ENCODE results near the gene KMT5C. TPM values are rescaled to one million over a fixed set of nuclear protein-coding genes. Genes with fewer than 3 reads are reported as not detected.

The KMT5C gene
- 3.9 and 6.2 TPM in 2 replicates for total RNA-seq

DNA sequence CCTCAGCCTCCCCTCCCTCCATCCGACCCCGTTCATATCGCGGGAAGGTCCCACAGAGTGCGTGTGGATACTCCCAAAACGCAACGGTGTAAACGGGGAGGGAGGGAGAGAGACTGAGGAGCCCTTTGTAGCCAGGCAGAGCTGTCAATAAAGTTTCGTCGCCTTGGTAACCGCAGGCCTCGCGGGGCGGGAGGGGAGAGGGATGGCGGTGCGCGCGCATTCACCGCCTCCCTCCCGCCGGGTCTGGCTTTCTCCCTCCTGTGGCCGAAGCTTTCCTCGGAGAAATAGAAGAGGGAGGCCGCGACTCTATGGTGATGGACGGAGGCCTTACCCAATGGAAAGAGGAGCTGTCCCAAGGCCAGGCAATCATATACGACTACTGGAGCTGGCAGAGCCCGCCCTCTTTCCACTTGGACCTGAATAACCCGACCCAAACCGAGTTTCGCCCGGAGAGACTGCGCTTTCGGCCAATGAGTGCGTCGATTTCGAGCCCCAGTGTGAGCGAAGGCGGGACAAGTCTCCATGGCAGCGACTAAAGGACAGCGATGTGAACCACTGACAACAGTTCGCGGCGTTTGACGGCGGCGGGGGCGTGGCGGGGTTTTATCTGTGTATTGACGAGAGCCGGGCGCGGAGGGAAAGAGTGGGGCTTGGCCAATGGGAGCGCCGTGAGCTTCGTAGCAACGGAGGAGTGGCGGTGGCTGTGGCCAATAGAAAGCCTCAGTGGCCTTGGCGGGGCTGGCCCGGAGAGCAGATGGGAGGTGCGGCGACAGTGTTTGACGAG is at the start of gene KMT5C:
TSS of gene KMT5C (plus strand) at position 772 of the 784 bp plus-strand sequence. CDS start 2,061 bp downstream, outside the sequence.

GRCh38 chr19:55325172-55325571 is 14.5 kb upstream of the KMT5C start, which contains the start of gene TMEM150B:
TMEM150B (minus strand) TSS chr19:55325341; CDS start chr19:55321036, 4,305 bp downstream.

DNA sequence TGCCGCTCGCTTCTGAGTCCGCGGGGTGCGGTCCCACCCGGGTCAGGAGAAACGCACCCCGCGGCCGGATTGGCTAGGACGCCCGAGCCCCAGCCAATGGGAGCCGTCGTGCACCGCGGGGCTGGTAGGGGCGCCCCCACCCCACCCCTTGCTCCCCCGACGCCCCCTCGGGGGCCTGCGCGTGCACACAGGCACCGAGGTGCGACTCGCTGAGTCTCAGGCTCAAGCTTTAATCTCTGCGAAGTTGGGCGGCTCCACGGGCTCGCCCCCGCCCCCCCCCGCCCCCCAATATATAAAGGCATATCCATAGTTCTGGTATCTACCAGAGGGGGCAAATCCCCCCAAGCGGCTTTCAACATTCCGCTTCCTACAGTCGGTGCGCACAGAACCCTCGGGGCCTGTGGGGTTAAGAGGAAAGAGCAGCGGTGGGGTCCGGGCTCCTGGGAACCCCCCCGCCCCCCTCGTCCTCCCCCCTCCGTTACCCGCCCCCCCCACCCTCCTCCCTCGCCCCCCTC is 15.1 kb downstream of the KMT5C start, which contains the start of gene COX6B2:
TSS of gene COX6B2 (minus strand) at position 22 of the 515 bp plus-strand sequence. CDS start 198 bp downstream, outside the sequence.

DNA sequence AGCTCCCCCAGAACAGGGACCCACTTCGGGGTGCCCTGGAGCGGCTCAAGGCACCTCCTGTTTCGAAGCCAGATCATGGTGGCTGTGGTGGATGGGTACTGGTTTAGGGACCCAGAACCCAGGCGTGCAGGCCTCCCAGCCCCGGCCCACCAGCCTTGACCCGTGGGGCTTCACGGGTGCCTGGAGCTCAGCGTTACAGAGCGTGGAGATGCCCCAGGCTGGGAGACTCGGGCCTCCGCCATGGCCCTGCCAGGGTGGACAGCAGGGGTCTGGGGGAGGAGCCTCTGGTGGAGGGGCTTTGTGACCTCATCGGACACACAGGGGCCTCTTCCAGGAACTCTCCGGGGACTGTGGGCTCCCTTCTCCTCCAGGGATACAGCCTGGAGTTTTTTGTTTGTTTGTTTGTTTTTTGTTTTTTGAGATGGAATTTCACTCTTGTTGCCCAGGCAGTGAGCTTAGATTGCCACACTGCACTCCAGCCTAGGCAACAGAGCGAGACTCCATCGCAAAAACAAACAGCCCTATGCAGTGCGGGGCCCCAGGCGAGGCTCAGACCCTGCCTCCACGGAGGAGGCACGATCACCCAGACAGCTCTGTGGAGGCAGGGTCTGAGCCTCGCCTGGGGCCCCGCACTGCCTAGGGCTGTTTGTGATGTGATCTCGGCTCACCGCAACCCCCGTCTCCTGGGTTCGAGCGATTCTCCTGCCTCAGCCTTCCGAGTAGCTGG is 23.5 kb downstream of the KMT5C start, which contains the start of gene GARIN5B:
TSS of gene GARIN5B (minus strand) at position 271 of the 727 bp plus-strand sequence. CDS start at position 77, 194 bp downstream.

GRCh38 chr19:55370305-55370988 is 30.8 kb downstream of the KMT5C start, which contains the start of gene IL11:
IL11 (minus strand) TSS chr19:55370463; CDS start chr19:55370310, 153 bp downstream.

DNA sequence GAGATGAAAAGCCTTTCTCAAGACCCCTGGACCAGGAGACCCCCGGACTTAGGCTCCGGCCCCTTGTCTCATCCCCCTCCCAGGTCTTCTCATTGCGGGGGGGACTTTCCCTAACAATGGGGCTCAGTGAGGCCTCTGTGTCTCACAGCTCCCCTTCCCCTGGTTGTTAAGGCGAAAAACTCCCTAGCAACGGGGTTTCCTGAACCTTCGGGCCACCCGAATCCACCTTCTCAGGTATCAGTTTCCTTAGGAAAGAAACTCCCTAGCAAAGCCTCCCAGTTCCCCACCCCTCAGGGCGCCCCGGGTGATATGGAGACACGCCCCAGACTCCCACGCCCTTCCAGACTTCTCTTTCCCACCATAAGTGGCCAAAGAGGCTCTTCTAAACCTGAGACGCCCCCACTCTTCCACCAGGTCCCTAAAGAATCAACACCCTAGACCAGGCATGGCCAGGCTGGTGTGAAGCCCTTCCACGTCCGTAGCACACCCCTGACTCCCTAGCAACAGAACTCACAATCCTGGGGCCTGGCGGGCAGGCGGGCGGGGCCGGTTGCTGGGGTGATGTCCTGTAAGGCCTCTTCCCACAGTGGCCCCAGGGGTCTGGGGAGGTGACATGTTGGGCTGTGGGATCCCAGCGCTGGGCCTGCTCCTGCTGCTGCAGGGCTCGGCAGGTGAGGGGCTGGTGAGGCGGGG is 36.7 kb downstream of the KMT5C start, which contains the start of gene TMEM190:
TSS of gene TMEM190 (plus strand) at position 586 of the 693 bp plus-strand sequence. CDS start at position 614, 28 bp downstream.

GRCh38 chr19:55384131-55384919 is 44.6 kb downstream of the KMT5C start, which contains the start of gene TMEM238:
TMEM238 (minus strand) TSS chr19:55384292; CDS start chr19:55384259, 33 bp downstream.

DNA sequence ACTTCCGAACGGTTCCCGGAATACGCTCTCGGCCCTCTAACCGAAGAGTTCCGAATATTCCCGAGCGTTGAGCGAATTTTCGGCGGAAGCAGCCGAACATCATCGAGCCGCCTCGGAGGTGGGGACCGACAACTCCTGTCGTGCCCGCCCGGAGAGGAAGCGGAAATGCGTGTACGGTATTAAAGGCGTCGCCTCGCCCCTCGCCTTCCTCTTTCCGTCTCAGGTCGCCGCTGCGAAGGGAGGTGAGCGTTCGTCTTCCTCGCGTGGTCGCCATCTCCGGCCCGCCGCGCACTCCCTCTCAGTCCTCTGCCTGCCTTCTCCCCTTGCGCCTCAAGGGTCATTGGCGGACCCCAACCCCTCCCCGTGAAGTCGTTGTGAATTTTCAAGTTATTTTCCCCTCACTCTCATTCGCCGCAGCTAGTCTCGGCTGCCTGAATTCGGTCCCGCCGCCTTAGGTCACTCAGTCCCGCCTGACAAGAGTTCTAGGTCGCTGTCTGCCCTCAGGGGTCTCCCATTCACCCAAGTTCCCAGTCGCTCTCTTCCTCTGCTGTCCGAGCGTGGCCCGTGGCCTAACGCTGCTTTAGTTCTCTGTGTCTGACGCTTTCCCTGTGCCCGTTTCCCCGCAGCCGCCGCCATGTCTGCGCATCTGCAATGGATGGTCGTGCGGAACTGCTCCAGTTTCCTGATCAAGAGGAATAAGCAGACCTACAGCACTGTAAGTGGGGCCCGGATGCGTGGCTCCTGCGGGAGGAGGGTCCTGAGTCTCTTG is 46.2 kb downstream of the KMT5C start, which contains the start of gene RPL28:
TSS of gene RPL28 (plus strand) at position 209 of the 769 bp plus-strand sequence. CDS start at position 635, 426 bp downstream.

Other genes starting within 250 kb of the KMT5C start
- 34.8 and 39.8 TPM in 2 replicates for gene PPP1R12C, start 222.2 kb upstream of the KMT5C start, total RNA-seq
- 1.4 and 4.7 TPM in 2 replicates for gene TNNT1, start 190.7 kb upstream of the KMT5C start, total RNA-seq
- gene TNNI3, start 182.1 kb upstream of the KMT5C start, total RNA-seq = not detected in 2 replicates
- 0.16 and 0.19 TPM in 2 replicates for gene DNAAF3, start 173.3 kb upstream of the KMT5C start, total RNA-seq
- gene SYT5, start 159.6 kb upstream of the KMT5C start, total RNA-seq = not detected in 2 replicates
- 0.25 and 0.65 TPM in 2 replicates for gene PTPRH, start 130.4 kb upstream of the KMT5C start, total RNA-seq
- 0.32 and 1.0 TPM in 2 replicates for gene TMEM86B, start 111.1 kb upstream of the KMT5C start, total RNA-seq
- 20.4 and 44.2 TPM in 2 replicates for gene PPP6R1, start 80.9 kb upstream of the KMT5C start, total RNA-seq
- 21.5 and 23.5 TPM in 2 replicates for gene HSPBP1, start 59.8 kb upstream of the KMT5C start, total RNA-seq
- gene BRSK1, start 55.9 kb upstream of the KMT5C start, total RNA-seq = 0.49 and 0.82 TPM in 2 replicates
- gene TMEM150B, start 14.5 kb upstream of the KMT5C start, total RNA-seq = not detected in 2 replicates
- not detected in 2 replicates for gene COX6B2, start 14.8 kb downstream of the KMT5C start, total RNA-seq
- not detected in 2 replicates for gene GARIN5B, start 23.4 kb downstream of the KMT5C start, total RNA-seq
- gene IL11, start 30.6 kb downstream of the KMT5C start, total RNA-seq = under 0.01 TPM in 1 of 2 replicates, not detected in the other
- not detected in 2 replicates for gene TMEM190, start 37.0 kb downstream of the KMT5C start, total RNA-seq
- not detected in 2 replicates for gene TMEM238, start 44.4 kb downstream of the KMT5C start, total RNA-seq
- gene RPL28, start 46.1 kb downstream of the KMT5C start, total RNA-seq = 170 and 234 TPM in 2 replicates
- 31.8 and 82.4 TPM in 2 replicates for gene UBE2S, start 67.9 kb downstream of the KMT5C start, total RNA-seq
- gene SHISA7, start 103.4 kb downstream of the KMT5C start, total RNA-seq = not detected in 2 replicates
- 38.4 and 40.0 TPM in 2 replicates for gene ISOC2, start 121.8 kb downstream of the KMT5C start, total RNA-seq
- not detected in 2 replicates for gene C19orf85, start 124.9 kb downstream of the KMT5C start, total RNA-seq
- 0.81 and 1.8 TPM in 2 replicates for gene ZNF628, start 136.7 kb downstream of the KMT5C start, total RNA-seq
- gene NAT14, start 145.3 kb downstream of the KMT5C start, total RNA-seq = 9.4 and 9.8 TPM in 2 replicates
- 0.16 and 0.31 TPM in 2 replicates for gene SSC5D, start 148.6 kb downstream of the KMT5C start, total RNA-seq
- not detected in 2 replicates for gene SBK2, start 197.3 kb downstream of the KMT5C start, total RNA-seq
- gene SBK3, start 205.7 kb downstream of the KMT5C start, total RNA-seq = 0.13 and 0.16 TPM in 2 replicates
- 2.1 and 3.0 TPM in 2 replicates for gene ZNF579, start 241.0 kb downstream of the KMT5C start, total RNA-seq